ENCODE measurements around the gene PTPRZ1. TPM values are rescaled to one million over a fixed set of nuclear protein-coding genes. Genes with fewer than 3 reads are reported as not detected.
A peak's percentile ranks its signal among the peaks of the same experiment; 100 is the strongest.

PTPRZ1 gene
- total and polyA plus RNA-seq, 2 of the 13 experiments (the other 11 are each of a cell fraction or from before 2014, with no cell fraction given), result not detected

GRCh38 chr7:121824276-121824675 is 48.7 kb upstream of the PTPRZ1 start (continued):
- no peak for TF ChIP-seq ZNF546 (CRISPR knock-in tag; conservative IDR thresholded peaks at IDR 0.05)
- no peak for TF ChIP-seq TEAD3 (CRISPR knock-in tag; optimal IDR thresholded peaks at IDR 0.05; ENCODE audit: borderline replicate concordance)
- no peak for TF ChIP-seq SUZ12 (IDR thresholded peaks at IDR 0.05; ENCODE audit: low read depth, low read length)
- peak; percentile 86 for TF ChIP-seq TFE3 (CRISPR knock-in tag; IDR thresholded peaks at IDR 0.05)
- no peak for TF ChIP-seq ARID2 (CRISPR knock-in tag; IDR thresholded peaks at IDR 0.05; ENCODE audit: borderline replicate concordance)
- TF ChIP-seq, protein P1, sequence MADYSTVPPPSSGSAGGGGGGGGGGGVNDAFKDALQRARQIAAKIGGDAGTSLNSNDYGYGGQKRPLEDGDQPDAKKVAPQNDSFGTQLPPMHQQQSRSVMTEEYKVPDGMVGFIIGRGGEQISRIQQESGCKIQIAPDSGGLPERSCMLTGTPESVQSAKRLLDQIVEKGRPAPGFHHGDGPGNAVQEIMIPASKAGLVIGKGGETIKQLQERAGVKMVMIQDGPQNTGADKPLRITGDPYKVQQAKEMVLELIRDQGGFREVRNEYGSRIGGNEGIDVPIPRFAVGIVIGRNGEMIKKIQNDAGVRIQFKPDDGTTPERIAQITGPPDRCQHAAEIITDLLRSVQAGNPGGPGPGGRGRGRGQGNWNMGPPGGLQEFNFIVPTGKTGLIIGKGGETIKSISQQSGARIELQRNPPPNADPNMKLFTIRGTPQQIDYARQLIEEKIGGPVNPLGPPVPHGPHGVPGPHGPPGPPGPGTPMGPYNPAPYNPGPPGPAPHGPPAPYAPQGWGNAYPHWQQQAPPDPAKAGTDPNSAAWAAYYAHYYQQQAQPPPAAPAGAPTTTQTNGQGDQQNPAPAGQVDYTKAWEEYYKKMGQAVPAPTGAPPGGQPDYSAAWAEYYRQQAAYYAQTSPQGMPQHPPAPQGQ (CRISPR knock-in tag; IDR thresholded peaks at IDR 0.05; ENCODE audit: borderline replicate concordance), result no peak
- no peak for TF ChIP-seq ZNF33A (CRISPR knock-in tag; IDR thresholded peaks at IDR 0.05; ENCODE audit: borderline replicate concordance)
- no peak for TF ChIP-seq HDAC6 (IDR thresholded peaks at IDR 0.05; ENCODE audit: low read depth, low read length)
- TF ChIP-seq, protein P2, sequence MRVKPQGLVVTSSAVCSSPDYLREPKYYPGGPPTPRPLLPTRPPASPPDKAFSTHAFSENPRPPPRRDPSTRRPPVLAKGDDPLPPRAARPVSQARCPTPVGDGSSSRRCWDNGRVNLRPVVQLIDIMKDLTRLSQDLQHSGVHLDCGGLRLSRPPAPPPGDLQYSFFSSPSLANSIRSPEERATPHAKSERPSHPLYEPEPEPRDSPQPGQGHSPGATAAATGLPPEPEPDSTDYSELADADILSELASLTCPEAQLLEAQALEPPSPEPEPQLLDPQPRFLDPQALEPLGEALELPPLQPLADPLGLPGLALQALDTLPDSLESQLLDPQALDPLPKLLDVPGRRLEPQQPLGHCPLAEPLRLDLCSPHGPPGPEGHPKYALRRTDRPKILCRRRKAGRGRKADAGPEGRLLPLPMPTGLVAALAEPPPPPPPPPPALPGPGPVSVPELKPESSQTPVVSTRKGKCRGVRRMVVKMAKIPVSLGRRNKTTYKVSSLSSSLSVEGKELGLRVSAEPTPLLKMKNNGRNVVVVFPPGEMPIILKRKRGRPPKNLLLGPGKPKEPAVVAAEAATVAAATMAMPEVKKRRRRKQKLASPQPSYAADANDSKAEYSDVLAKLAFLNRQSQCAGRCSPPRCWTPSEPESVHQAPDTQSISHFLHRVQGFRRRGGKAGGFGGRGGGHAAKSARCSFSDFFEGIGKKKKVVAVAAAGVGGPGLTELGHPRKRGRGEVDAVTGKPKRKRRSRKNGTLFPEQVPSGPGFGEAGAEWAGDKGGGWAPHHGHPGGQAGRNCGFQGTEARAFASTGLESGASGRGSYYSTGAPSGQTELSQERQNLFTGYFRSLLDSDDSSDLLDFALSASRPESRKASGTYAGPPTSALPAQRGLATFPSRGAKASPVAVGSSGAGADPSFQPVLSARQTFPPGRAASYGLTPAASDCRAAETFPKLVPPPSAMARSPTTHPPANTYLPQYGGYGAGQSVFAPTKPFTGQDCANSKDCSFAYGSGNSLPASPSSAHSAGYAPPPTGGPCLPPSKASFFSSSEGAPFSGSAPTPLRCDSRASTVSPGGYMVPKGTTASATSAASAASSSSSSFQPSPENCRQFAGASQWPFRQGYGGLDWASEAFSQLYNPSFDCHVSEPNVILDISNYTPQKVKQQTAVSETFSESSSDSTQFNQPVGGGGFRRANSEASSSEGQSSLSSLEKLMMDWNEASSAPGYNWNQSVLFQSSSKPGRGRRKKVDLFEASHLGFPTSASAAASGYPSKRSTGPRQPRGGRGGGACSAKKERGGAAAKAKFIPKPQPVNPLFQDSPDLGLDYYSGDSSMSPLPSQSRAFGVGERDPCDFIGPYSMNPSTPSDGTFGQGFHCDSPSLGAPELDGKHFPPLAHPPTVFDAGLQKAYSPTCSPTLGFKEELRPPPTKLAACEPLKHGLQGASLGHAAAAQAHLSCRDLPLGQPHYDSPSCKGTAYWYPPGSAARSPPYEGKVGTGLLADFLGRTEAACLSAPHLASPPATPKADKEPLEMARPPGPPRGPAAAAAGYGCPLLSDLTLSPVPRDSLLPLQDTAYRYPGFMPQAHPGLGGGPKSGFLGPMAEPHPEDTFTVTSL (CRISPR knock-in tag; IDR thresholded peaks at IDR 0.05; ENCODE audit: borderline replicate concordance), result peak; percentile 93
- TF ChIP-seq ATF2 (CRISPR knock-in tag; IDR thresholded peaks at IDR 0.05), result peak; percentile 85
- TF ChIP-seq PTBP1 (IDR thresholded peaks at IDR 0.05; ENCODE audit: low read depth, low read length, poor library complexity, severe bottlenecking), result no peak
- peak; percentile 67 for TF ChIP-seq ONECUT2 (CRISPR knock-in tag; IDR thresholded peaks at IDR 0.05)
- TF ChIP-seq, protein P3, sequence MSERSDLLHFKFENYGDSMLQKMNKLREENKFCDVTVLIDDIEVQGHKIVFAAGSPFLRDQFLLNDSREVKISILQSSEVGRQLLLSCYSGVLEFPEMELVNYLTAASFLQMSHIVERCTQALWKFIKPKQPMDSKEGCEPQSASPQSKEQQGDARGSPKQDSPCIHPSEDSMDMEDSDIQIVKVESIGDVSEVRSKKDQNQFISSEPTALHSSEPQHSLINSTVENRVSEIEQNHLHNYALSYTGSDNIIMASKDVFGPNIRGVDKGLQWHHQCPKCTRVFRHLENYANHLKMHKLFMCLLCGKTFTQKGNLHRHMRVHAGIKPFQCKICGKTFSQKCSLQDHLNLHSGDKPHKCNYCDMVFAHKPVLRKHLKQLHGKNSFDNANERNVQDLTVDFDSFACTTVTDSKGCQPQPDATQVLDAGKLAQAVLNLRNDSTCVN (CRISPR knock-in tag; IDR thresholded peaks at IDR 0.05; ENCODE audit: borderline replicate concordance), result no peak
- no peak for TF ChIP-seq SMAD9 (CRISPR knock-in tag; IDR thresholded peaks at IDR 0.05)
- TF ChIP-seq ZNF660 (CRISPR knock-in tag; IDR thresholded peaks at IDR 0.05; ENCODE audit: borderline replicate concordance, low read depth), result no peak
